GM08714 (cell line): ENCODE results near the gene PIK3R2.
"Not testable (repeated sequence)": the region's sequence is repeated elsewhere in the genome, so short reads cannot be mapped to it uniquely, and the experiment has no call there.

Source experiments
- H3K4me3 ChIP-seq: fragments of 200-500 bp; sonication (Bioruptor generic); 2 replicates; pipeline ENCODE4 v1.5.1; 2014; ENCODE audit warnings: mild to moderate bottlenecking, low read length, inconsistent platforms
- ZNF274 ChIP-seq: IDR thresholded peaks from 2 replicates; pipeline ENCODE4 v1.6.1; 2012; ENCODE audit warnings: mild to moderate bottlenecking, low read depth, low read length

PIK3R2 gene

GRCh38 chr19:18152817-18153555 lies at the start of gene PIK3R2:
PIK3R2 (plus strand) TSS chr19:18153163; CDS start chr19:18155880, 2,717 bp downstream.
- no peak for TF ChIP-seq ZNF274
- peak within 1 kb of the TSS; percentile 82 for H3K4me3 ChIP-seq

GRCh38 chr19:18104793-18105131 lies 48.2 kb upstream of the PIK3R2 start:
- TF ChIP-seq ZNF274 = no peak
- peak overlapping the region; percentile 4; the same call in 1 of the 2 replicates for H3K4me3 ChIP-seq

- not testable (repeated sequence) for H3K4me3 ChIP-seq
These were observed 47.7 kb upstream of the PIK3R2 start for GRCh38 chr19:18105259-18105658.

- TF ChIP-seq ZNF274 = no peak
- no peak overlapping the region for H3K4me3 ChIP-seq
These were observed 45.7 kb upstream of the PIK3R2 start for GRCh38 chr19:18107235-18107634.

- no peak for TF ChIP-seq ZNF274
- H3K4me3 ChIP-seq = no peak overlapping the region
These were observed 44.1 kb upstream of the PIK3R2 start for GRCh38 chr19:18108897-18109296.

GRCh38 chr19:18109341-18109732 lies 43.6 kb upstream of the PIK3R2 start:
- H3K4me3 ChIP-seq = peak overlapping the region; percentile 76; the same call in 1 of the 2 replicates
- TF ChIP-seq ZNF274 = no peak

GRCh38 chr19:18109733-18110608 lies 43.0 kb upstream of the PIK3R2 start:
- TF ChIP-seq ZNF274 = no peak
- H3K4me3 ChIP-seq = peak overlapping the region; percentile 76; the same call in 1 of the 2 replicates

GRCh38 chr19:18110609-18111232 lies 42.2 kb upstream of the PIK3R2 start:
- TF ChIP-seq ZNF274 = no peak
- H3K4me3 ChIP-seq = peak overlapping the region; percentile 76; the same call in 1 of the 2 replicates

- no peak for TF ChIP-seq ZNF274
- no peak overlapping the region for H3K4me3 ChIP-seq
These were observed 39.9 kb upstream of the PIK3R2 start for GRCh38 chr19:18112989-18113478.

- no peak overlapping the region for H3K4me3 ChIP-seq
- no peak for TF ChIP-seq ZNF274
These were observed 39.1 kb upstream of the PIK3R2 start for GRCh38 chr19:18113827-18114226.

GRCh38 chr19:18114483-18114882 lies 38.5 kb upstream of the PIK3R2 start:
- no peak overlapping the region for H3K4me3 ChIP-seq
- TF ChIP-seq ZNF274 = no peak

- peak overlapping the region; percentile 13; the same call in 1 of the 2 replicates for H3K4me3 ChIP-seq
- TF ChIP-seq ZNF274 = no peak
These were observed 35.6 kb upstream of the PIK3R2 start for GRCh38 chr19:18117364-18117691.

GRCh38 chr19:18117692-18118378 lies 35.1 kb upstream of the PIK3R2 start:
- peak overlapping the region; percentile 67 for H3K4me3 ChIP-seq
- TF ChIP-seq ZNF274 = no peak
